Mesendoderm (in vitro differentiated cells): ENCODE data around the gene SPRED3.
A peak's percentile ranks its signal among the peaks of the same experiment; 100 is the strongest.

Experiments
- DNase-seq: peaks from one replicate; pipeline ENCODE4 v3.0.0; 2013
- H2AK5ac ChIP-seq: 2 replicates; pipeline ENCODE4 v1.6.1; 2013; ENCODE audit warnings: low read length, inconsistent platforms
- H2BK120ac ChIP-seq: 2 replicates; pipeline ENCODE4 v1.6.1; 2013; ENCODE audit warnings: low read depth, mild to moderate bottlenecking, low read length, moderate library complexity, mixed read lengths
- H2BK15ac ChIP-seq: replicated peaks from 2 replicates; pipeline ENCODE4 v1.6.1; 2013; ENCODE audit warnings: low read depth, mild to moderate bottlenecking, moderate library complexity
- H2BK5ac ChIP-seq: 2 replicates; pipeline ENCODE4 v1.6.1; 2013; ENCODE audit warnings: low read length, inconsistent platforms
- H3K18ac ChIP-seq: 2 replicates; pipeline ENCODE4 v1.6.1; 2013; ENCODE audit warnings: mild to moderate bottlenecking, low read length, mixed read lengths
- H3K23ac ChIP-seq: one replicate; pipeline ENCODE4 v1.6.1; 2013; ENCODE audit warnings: low read length
- H3K27ac ChIP-seq: 2 replicates; pipeline ENCODE4 v1.5.1; 2013; ENCODE audit warnings: low read depth, mild to moderate bottlenecking, inconsistent platforms, low read length, moderate library complexity
- H3K27me3 ChIP-seq: 2 replicates; pipeline ENCODE4 v1.6.1; 2013; ENCODE audit warnings: low read length, control low read depth, mild to moderate bottlenecking, inconsistent platforms; ENCODE audit not compliant: insufficient read depth, poor library complexity
- H3K36me3 ChIP-seq: 2 replicates; pipeline ENCODE4 v1.6.1; 2013; ENCODE audit warnings: low read length, inconsistent platforms; ENCODE audit not compliant: control insufficient read depth, insufficient read depth
- H3K4ac ChIP-seq: one replicate; pipeline ENCODE4 v1.6.1; 2013; ENCODE audit warnings: low read depth, mild to moderate bottlenecking, low read length, moderate library complexity
- H3K4me1 ChIP-seq: 2 replicates; pipeline ENCODE4 v1.6.1; 2013; ENCODE audit warnings: low read depth, low read length, inconsistent platforms; ENCODE audit not compliant: control insufficient read depth
- H3K4me2 ChIP-seq: 2 replicates; pipeline ENCODE4 v1.6.1; 2013; ENCODE audit warnings: low read length
- H3K4me3 ChIP-seq: 2 replicates; pipeline ENCODE4 v1.5.1; 2013; ENCODE audit warnings: mild to moderate bottlenecking, low read length
- H3K56ac ChIP-seq: one replicate; pipeline ENCODE4 v1.6.1; 2013; ENCODE audit warnings: low read length
- H3K79me1 ChIP-seq: 2 replicates; pipeline ENCODE4 v1.6.1; 2013; ENCODE audit warnings: low read length, inconsistent platforms
- H3K79me2 ChIP-seq: 2 replicates; pipeline ENCODE4 v1.6.1; 2013; ENCODE audit warnings: mild to moderate bottlenecking, low read length; ENCODE audit not compliant: control insufficient read depth, insufficient read depth
- H3K9ac ChIP-seq: 2 replicates; pipeline ENCODE4 v1.6.1; 2013; ENCODE audit warnings: low read length, inconsistent platforms
- H4K5ac ChIP-seq: one replicate; pipeline ENCODE4 v1.6.1; 2013; ENCODE audit warnings: low read length
- H4K8ac ChIP-seq: one replicate; pipeline ENCODE4 v1.6.1; 2013; ENCODE audit warnings: low read depth, mild to moderate bottlenecking, control low read depth, low read length, moderate library complexity
- WGBS: extraction: QIAGEN DNeasy Blood & Tissue Kit; methylation state at CpG from one replicate; pipeline ENCODE4 v1.1.7; 2013; ENCODE audit warnings: low lambda C conversion rate, missing lambda C conversion rate; ENCODE audit not compliant: insufficient coverage; ENCODE audit errors: extremely low coverage; 5-methylcytosine and 5-hydroxymethylcytosine counted together

The SPRED3 gene

GRCh38 chr19:38367041-38367440 lies 21.5 kb upstream of the SPRED3 start:
- H3K79me2 ChIP-seq = no peaks in the 10 kb centered on the region
- no peaks in the 10 kb centered on the region for H3K79me1 ChIP-seq
- H3K9ac ChIP-seq = no peak overlapping the region
- no CpG with 5 or more reads among the region's 12 CpGs for WGBS
- DNase-seq = no peak
- H3K27ac ChIP-seq = no peak overlapping the region
- H3K4me3 ChIP-seq = no peak overlapping the region
- H3K27me3 ChIP-seq = no peaks in the 10 kb centered on the region
- no peak overlapping the region for H2BK5ac ChIP-seq
- H2BK120ac ChIP-seq = no peak overlapping the region
- no peak overlapping the region for H4K8ac ChIP-seq
- H3K4me2 ChIP-seq = no peak overlapping the region
- no peak overlapping the region for H2AK5ac ChIP-seq
- no peak overlapping the region for H4K5ac ChIP-seq
- no peak overlapping the region for H3K18ac ChIP-seq
- no peaks in the 10 kb centered on the region for H3K4me1 ChIP-seq
- H3K23ac ChIP-seq = no peak overlapping the region
- no peaks in the 10 kb centered on the region for H3K36me3 ChIP-seq
- H3K4ac ChIP-seq = no peak overlapping the region
- no peak overlapping the region for H3K56ac ChIP-seq
- no peak overlapping the region for H2BK15ac ChIP-seq

GRCh38 chr19:38369584-38369983 lies 18.9 kb upstream of the SPRED3 start:
- H2BK15ac ChIP-seq = no peak overlapping the region
- no peak overlapping the region for H2BK5ac ChIP-seq
- no CpG with 5 or more reads among the region's 2 CpGs for WGBS
- H3K4me2 ChIP-seq = no peak overlapping the region
- DNase-seq = no peak
- no peaks in the 10 kb centered on the region for H3K27me3 ChIP-seq
- no peak overlapping the region for H3K56ac ChIP-seq
- no peaks in the 10 kb centered on the region for H3K79me1 ChIP-seq
- no peak overlapping the region for H4K8ac ChIP-seq
- H3K4ac ChIP-seq = no peak overlapping the region
- H3K27ac ChIP-seq = no peak overlapping the region
- no peaks in the 10 kb centered on the region for H3K79me2 ChIP-seq
- H3K18ac ChIP-seq = no peak overlapping the region
- H2BK120ac ChIP-seq = no peak overlapping the region
- no peak overlapping the region for H3K9ac ChIP-seq
- H3K4me1 ChIP-seq = no peaks in the 10 kb centered on the region
- H3K36me3 ChIP-seq = no peaks in the 10 kb centered on the region
- H3K23ac ChIP-seq = no peak overlapping the region
- H4K5ac ChIP-seq = no peak overlapping the region
- no peak overlapping the region for H2AK5ac ChIP-seq
- H3K4me3 ChIP-seq = no peak overlapping the region

GRCh38 chr19:38370299-38370698 lies 18.2 kb upstream of the SPRED3 start:
- Histone ChIP-seq H3K9ac (no peak overlapping the region), H3K56ac (no peak overlapping the region), H4K5ac (no peak overlapping the region), H2BK5ac (no peak overlapping the region), H3K4ac (no peak overlapping the region), H2BK15ac (no peak overlapping the region), H3K27ac (no peak overlapping the region), H3K27me3 (no peaks in the 10 kb centered on the region), H2BK120ac (no peak overlapping the region), H2AK5ac (no peak overlapping the region), H3K4me2 (no peak overlapping the region), H3K79me1 (no peaks in the 10 kb centered on the region), H3K79me2 (peaks cover 4% of the 10 kb centered on the region), H3K4me3 (no peak overlapping the region), H3K36me3 (no peaks in the 10 kb centered on the region), H3K4me1 (no peaks in the 10 kb centered on the region), H3K23ac (no peak overlapping the region), H4K8ac (no peak overlapping the region), H3K18ac (no peak overlapping the region)
- no peak for DNase-seq
- WGBS = no CpG with 5 or more reads among the region's 12 CpGs

- H3K36me3 ChIP-seq = no peaks in the 10 kb centered on the region
- H3K4me1 ChIP-seq = no peaks in the 10 kb centered on the region
- H3K79me2 ChIP-seq = peaks cover 12% of the 10 kb centered on the region
- no peak overlapping the region for H3K18ac ChIP-seq
- H3K27ac ChIP-seq = no peak overlapping the region
- H3K23ac ChIP-seq = no peak overlapping the region
- no peak overlapping the region for H3K56ac ChIP-seq
- no peak overlapping the region for H3K4me3 ChIP-seq
- no peaks in the 10 kb centered on the region for H3K27me3 ChIP-seq
- H2BK15ac ChIP-seq = no peak overlapping the region
- no peak overlapping the region for H4K5ac ChIP-seq
- no CpG with 5 or more reads among the region's 6 CpGs for WGBS
- no peak overlapping the region for H2BK5ac ChIP-seq
- no peak overlapping the region for H3K4ac ChIP-seq
- no peak overlapping the region for H3K4me2 ChIP-seq
- no peak overlapping the region for H2AK5ac ChIP-seq
- H3K9ac ChIP-seq = no peak overlapping the region
- H2BK120ac ChIP-seq = no peak overlapping the region
- no peak overlapping the region for H4K8ac ChIP-seq
- peaks cover 7% of the 10 kb centered on the region for H3K79me1 ChIP-seq
- DNase-seq = no peak
These were observed 17.4 kb upstream of the SPRED3 start for GRCh38 chr19:38371081-38371480.

GRCh38 chr19:38373907-38374331 lies 14.6 kb upstream of the SPRED3 start:
- Histone ChIP-seq H3K4me1 (no peaks in the 10 kb centered on the region), H3K18ac (no peak overlapping the region), H3K36me3 (no peaks in the 10 kb centered on the region), H3K23ac (no peak overlapping the region), H2AK5ac (no peak overlapping the region), H4K8ac (peak overlapping the region; percentile 58), H2BK120ac (no peak overlapping the region), H3K9ac (peak overlapping the region; percentile 54), H2BK15ac (no peak overlapping the region), H3K4me3 (no peak overlapping the region), H3K27ac (no peak overlapping the region), H3K4ac (no peak overlapping the region), H2BK5ac (no peak overlapping the region), H4K5ac (no peak overlapping the region), H3K56ac (peak overlapping the region; percentile 6), H3K27me3 (no peaks in the 10 kb centered on the region), H3K79me2 (peaks cover 19% of the 10 kb centered on the region), H3K79me1 (peaks cover 13% of the 10 kb centered on the region), H3K4me2 (peak overlapping the region; percentile 9)
- no CpG with 5 or more reads among the region's 6 CpGs for WGBS
- no peak for DNase-seq

GRCh38 chr19:38374332-38375097 lies 14.0 kb upstream of the SPRED3 start, which contains the start of gene PSMD8:
PSMD8 (plus strand) TSS chr19:38374571; CDS start chr19:38374602, 31 bp downstream.
- peak; percentile 100 for DNase-seq
- Histone ChIP-seq H3K4me3 (peak within 1 kb of the TSS; percentile 82), H3K4ac (no peak within 1 kb of the TSS), H3K9ac (peak within 1 kb of the TSS; percentile 75), H3K4me1 (no peaks in the 10 kb centered on the region), H4K8ac (peak within 1 kb of the TSS; percentile 96), H3K23ac (no peak within 1 kb of the TSS), H2BK5ac (no peak within 1 kb of the TSS), H3K27me3 (no peaks in the 10 kb centered on the region), H3K4me2 (peak within 1 kb of the TSS; percentile 35), H3K56ac (peak within 1 kb of the TSS; percentile 83), H3K18ac (peak within 1 kb of the TSS; percentile 84), H3K27ac (no peak within 1 kb of the TSS), H3K36me3 (peaks cover 2% of the 10 kb centered on the region), H4K5ac (no peak within 1 kb of the TSS), H2BK120ac (no peak within 1 kb of the TSS), H3K79me1 (peaks cover 13% of the 10 kb centered on the region), H2BK15ac (no peak within 1 kb of the TSS), H3K79me2 (peaks cover 19% of the 10 kb centered on the region), H2AK5ac (no peak within 1 kb of the TSS)
- WGBS = no CpG with 5 or more reads among the region's 65 CpGs
